HG03097 (cell line): ENCODE data around the gene SFT2D1.
A peak's percentile ranks its signal among the peaks of the same experiment; 100 is the strongest.
"Not testable (repeated sequence)": the region's sequence is repeated elsewhere in the genome, so short reads cannot be mapped to it uniquely, and the experiment has no call there.

ENCODE experiments used
- ATAC-seq: cut with Tn5 transposase; IDR thresholded peaks from one replicate; pipeline ENCODE4 v1.9.1; 2021; ENCODE audit not compliant: unreplicated experiment, low FRiP score

Gene SFT2D1

DNA sequence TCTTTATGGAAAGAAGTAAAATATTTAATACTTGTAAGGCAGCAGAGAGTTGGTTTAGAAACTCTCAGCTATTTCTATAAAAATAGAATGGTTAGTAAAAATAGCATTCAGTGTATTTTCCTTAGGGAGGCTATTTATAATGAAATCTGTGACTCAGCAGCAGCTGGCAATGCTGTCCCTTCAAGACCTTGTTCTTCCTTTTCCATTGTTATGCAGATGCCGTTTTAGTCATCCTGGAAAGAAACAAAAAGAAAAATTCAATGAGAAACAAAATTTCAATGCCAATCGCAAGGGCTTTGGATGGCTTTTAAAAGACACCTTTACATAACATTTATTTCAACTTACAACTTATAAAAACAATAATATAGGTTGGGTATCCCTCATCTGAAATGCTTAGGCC is 22.9 kb upstream of the SFT2D1 start:
- no peak for ATAC-seq

DNA sequence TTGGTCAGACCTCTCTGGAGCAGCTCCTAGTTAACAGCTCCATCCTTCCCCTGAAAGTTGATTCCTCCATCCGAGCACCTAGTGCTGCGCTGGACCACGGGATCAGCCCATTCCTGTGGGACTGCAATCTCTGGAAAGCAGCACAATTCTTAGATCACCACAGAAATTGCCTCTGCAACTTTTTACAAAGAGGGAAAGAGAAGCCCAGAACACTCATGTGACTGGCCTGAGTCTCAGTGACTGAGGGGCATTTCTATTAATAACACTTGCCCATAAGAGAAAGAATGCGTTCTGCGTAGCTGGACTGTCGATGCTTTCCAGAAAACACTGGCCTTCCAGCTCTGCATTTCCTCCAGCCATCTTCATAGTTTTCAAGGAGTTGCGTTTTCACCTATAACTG is 22.1 kb upstream of the SFT2D1 start:
- ATAC-seq, result no peak

DNA sequence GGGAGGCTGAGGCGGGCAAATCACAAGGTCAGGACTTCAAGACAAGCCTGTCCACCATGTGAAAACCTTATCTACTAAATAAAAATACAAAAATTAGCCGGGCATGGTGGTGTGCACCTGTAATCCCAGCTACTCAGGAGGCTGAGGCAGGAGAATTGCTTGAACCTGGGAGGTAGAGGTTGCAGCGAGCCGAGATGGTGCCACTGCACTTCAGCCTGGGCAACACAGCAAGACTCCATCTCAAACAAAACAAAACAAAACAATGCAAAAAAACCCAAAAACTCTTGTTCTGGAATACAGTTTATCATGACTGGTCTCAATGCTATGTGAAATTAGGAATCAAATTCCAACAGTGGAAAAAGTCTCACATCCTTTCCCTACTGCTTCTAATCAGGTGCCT is 20.1 kb upstream of the SFT2D1 start:
- ATAC-seq, result not testable (repeated sequence)

DNA sequence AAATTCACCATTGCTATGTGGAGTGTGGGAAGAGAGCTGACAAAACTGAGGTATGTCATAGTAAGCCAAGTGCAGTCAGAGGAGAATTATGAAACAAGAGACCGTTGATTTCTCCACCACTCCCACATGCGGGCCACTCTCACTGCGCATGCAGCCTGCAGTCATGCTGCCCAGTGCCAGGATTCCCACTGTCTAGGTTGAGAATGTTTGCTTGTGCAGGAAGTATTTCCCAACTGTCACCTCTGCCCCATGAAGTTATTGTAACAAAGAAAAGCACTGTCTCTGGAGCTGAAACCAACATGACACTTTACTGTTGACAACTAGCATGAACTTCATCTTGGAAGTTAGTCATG is 18.7 kb upstream of the SFT2D1 start:
- ATAC-seq, result no peak

DNA sequence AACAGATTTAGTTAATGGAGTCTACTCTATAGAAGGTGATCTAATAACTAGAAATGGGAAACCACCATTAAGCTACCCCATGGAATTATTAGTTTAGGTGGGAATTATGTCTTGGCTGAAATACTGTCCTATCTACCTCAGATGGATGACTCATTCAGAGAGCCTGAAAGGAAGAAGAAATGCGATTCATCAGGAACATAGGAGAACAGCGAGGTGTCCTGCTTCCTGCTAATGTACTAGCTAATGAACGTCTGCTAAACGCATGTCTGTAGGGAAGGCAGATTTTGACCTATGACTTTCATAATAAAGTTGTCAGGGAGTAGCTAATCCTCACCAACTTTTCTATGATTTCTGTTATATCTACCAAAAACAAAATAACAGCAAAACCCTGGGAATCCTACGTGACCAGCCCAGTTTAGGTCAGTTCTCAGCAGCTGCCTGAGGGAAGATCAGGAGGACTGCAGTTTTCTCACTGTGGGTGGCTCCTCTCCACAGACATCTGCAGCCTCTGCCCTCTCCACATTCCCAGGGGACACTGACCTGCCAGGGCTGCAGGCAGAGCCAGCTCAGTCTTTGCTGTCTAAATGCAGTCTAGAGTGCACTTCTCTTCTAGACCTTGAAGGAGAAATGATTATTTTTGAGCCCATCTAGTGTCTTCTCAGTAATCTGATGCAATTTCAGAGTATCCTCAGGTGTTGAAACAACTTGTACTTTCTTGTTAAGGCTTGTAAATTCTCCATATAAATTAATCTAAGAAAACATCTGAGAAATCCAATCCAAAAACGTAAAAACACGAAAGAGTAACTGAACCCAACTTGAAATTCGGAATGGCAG is 18.1 kb upstream of the SFT2D1 start:
- ATAC-seq, result no peak

DNA sequence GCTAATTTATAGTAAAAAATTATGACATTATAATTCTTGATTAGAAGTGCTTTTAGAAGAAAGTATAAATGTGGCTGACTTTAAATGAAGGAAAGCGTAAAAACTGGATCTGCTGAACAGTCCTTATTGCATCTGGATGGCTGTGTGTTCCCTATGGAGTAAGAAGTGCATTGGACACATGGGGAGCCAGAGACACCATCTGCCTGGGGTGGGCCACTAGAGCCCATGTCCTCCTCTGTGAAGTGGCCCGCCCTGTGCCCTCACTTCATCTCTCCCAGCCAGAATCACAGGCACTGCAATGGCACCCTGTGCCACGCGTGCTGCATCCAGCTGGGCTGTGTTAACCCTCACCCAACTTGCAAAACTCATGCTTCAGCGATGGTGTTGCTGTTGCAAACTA is 13.2 kb upstream of the SFT2D1 start:
- no peak for ATAC-seq

DNA sequence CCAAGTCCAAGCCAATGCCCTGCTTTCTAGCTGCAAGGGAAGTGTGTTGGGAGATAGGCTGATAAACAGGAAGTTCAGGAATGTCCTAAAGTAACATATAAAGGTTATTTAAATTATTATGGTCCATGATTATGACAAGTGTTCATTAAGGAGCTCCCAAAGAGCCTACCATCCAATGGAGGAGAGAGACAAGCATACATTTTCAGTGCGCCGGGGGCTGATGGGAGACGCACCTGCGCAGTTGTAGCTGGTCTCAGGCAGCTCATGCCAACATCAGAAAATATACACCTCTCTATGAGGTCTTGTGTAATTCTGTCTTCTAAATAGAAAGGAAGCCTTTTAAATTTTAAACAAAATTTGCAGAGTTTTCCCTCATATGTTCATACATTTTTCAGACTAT is 12.6 kb upstream of the SFT2D1 start:
- ATAC-seq, result no peak

DNA sequence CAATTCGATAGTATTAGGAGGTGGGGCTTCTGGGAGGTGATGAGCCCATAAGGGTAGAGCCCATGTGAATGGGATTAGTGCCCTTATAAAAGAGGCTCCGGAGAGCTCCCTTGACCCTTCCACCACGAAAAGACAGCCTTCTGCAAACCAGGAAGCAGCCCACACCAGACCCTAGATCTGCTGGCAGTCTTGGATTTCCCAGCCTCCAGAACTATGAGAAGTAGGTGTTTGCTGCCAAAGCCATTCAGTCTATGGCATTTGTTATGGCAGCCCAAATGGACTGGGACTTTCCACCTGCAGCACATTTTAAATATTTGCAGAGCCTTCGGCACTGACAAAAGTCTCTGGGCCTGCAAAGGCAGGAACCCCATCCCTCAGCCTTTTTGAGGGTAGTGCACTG is 11.8 kb upstream of the SFT2D1 start:
- ATAC-seq, result no peak

DNA sequence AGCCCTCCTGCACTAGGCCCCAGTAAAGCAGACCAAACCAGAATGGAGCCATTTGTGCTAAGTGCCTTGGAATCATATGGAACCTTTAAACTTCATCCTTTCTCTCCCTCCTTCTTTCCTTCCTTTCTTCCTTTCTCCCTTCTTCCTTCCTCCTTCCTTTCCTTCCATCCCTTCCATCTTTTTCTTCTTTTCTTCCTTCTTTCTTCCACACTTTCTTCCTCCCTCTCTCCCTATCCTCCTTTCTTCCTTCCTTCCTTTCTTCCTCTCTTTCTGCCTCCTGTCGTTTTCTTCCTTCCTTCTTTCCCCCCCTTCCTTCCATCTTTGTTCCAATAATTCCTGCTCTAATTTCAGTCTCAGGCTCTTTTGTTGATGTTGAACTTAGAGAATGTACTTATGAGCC is 11.2 kb upstream of the SFT2D1 start:
- no peak for ATAC-seq

DNA sequence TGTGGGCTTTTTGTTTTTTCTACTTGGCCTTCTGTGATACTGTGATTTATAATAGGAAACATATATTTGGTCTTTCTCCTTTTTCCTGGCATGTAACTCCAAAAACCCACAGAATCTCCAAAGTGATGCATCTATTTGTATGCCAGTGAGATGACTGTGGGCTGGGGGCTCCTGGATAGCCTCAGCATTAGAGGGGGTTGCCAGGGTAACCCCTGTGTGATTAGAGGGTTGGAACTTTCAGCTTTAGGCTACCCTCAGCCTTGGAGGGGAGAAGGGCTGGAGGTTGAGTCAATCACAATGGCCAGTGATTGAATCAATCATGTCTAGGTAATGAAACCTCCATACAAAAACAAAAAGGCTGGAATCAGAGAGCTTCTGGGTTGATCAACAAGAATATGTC is 10.6 kb upstream of the SFT2D1 start:
- no peak for ATAC-seq

DNA sequence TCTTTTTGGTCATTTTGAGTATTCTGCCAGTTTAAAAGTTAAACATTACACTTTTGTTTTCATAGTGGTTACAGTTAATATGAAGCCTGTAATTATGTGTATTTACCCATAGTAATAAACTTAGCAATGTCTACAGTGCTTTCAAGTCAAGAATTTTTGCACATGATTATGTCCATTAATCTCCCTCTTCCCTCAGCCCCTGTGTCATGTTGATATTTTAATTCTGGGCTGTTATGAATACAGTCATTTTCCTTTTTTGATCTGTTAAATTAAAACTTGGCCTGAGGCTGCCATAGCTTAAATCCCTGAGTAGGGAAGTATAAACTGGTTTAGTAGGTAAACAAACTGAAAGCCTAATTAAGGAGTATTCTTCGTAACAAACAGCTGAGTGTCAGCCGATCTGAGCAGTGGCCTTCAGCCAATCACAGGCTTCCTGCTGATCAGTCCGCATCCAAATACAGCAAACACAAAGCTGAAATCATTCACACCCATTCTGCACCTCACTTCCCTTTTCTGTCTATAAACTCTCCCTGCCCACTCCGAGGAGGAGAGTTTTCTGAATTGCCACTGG is 9.5 kb upstream of the SFT2D1 start:
- peak; percentile 95 for ATAC-seq

DNA sequence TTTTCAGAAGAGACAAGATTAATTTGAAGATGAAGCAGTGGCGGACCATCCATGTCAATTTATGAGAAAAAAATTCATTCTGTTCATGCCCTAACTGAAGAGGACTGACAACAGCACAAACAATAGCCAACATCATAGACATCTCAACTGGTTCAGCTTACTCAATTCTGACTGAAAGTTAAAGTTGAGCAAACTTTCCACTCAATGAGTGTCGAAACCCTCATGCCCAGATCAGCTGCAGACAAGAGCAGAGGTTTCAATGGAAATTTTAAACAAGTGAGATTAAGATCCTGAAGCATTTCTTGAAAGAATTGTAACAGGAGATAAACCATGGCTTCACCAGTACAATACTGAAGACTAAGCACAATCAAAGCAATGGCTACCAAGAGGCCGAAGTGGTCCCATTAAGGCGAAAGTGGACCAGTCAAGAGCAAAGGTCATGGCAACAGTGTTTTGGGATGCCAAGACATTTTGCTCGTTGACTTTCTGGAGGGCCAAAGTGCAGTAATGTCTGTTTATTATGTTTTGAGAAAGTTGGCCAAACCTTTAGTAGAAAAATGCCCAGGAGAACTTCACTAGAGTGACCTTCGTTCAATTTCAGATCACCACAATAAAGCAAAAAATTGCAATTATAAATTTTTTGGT is 6.1 kb upstream of the SFT2D1 start:
- ATAC-seq, result no peak

DNA sequence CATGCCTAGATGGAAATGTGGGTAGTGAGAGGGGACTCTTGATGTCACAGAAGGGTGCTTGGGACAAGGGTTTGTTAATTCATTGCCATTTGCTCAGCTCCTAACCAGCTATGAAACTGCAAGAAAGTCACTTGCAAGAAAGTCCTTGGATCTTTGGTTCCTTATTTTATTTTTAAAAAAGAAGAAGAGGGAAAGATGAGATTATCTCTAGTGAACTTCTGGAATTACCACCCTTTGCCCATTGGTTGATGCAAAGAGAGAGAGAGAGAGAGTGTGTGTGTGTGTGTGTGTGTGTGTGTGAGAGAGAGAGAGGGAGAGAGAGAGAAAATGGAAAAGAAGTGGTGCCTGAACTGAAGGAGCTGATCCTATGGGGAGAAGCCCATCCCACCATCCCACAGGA is 4.6 kb upstream of the SFT2D1 start:
- no peak for ATAC-seq

DNA sequence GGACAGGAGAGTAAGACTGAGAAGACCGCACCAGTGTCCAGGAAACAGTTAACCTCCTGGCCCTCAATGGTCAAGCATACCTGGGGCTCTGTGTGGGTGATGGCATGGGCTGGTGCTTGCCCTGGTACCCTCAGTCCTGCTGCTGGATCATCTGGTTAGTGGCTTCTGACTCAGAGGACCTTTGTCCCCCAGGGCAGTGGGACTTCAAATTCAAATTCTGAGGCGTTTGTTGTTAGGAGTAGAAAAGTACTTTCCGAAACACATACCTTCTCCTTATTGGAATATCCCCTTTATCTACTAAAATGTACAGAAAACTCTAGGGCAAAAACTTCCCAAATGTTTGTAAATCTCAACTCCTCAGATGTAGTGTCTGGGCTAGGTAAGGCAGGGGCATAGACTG is 4.1 kb upstream of the SFT2D1 start:
- ATAC-seq, result no peak

DNA sequence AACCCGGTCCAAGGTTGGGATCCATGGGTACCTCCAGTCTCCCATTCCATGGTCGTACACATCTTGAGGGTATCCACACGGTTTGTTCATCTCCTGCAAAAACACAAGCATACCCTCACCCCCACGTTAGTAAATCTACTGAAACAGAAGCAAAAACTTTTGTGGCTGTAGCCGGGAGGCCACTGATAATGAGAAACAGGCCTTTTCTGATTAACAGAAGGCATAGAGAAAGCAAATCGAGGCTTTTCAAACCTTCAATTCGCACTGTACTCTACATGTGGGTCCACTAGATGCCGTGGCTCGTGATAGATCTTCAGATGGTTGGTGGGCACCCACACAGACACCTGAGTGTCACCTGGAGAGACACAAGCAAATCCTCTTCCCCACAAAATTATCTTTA is 3.3 kb upstream of the SFT2D1 start:
- ATAC-seq, result not testable (repeated sequence)

DNA sequence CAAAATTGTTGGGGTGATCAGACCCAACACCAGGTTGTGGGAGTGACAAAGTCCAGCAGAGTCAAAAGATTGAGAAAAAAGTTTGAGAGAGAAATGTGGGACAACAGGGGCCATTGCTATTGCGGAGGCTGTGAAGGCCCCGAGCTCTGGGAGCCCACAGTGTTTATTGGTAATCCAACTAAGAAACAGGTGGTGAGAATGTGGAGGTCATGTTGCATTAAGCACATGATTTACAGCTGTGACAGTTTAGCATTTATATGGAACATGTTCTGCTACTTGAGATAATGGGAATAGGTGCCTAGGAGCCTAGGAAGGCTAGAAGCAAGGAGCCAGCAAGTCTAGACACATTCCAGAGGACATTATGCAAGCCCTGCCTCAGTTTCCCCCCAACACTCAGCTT is 2.6 kb upstream of the SFT2D1 start:
- ATAC-seq, result not testable (repeated sequence)

DNA sequence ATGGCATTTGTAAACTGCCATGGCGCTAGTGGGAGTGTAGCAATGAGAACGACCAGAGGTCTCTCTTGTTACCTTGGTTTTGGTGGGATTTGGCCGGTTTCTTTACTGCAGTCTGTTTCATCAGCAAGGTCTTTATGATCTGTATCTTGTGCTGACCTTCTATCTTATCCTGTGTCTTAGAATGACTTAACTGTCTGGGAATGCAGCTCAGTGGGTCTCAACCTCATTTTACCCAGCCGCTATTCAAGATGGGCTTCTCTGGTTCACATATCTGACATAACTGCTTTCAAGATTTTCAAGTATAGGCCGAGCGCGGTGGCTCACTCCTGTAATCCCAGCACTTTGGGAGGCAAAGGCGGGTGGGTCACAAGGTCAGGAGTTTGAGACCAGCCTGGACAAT is 1.9 kb upstream of the SFT2D1 start:
- ATAC-seq, result no peak

DNA sequence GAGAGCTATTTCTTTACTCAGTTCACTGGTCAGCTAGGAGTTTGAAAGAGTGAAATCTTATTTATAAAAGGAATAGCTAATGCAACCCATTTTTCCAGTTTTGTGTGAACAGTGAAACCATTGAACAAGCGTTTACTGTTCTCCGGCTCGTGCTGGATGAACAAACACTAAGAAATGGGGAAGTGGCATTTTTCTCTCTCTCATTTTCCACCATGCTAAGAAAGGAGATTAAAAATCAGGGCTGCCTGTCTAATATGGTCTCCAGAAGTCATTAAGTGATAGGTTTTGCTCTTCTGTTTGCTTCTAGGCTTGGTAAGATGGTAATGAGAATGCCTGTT is 774 bp upstream of the SFT2D1 start:
- peak; percentile 14 for ATAC-seq

DNA sequence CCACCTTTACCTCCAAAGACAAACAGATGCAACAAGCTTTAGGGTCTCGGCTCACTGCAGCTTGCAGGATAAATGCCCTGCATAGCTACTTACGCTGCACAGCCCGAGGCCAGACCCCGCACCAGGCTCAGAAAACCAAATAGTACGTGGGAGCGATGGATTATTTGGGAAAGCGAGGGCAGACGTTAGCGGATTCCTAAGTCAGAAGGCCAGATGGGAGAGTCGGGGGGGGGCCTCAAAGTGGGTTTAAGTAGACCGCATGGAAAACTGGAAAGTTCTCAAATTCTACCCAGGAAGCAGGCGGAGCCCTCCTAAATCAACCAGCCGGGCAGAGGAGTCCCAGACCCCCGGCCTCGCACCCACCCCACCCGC is 382 bp downstream of the SFT2D1 start:
- no peak for ATAC-seq

DNA sequence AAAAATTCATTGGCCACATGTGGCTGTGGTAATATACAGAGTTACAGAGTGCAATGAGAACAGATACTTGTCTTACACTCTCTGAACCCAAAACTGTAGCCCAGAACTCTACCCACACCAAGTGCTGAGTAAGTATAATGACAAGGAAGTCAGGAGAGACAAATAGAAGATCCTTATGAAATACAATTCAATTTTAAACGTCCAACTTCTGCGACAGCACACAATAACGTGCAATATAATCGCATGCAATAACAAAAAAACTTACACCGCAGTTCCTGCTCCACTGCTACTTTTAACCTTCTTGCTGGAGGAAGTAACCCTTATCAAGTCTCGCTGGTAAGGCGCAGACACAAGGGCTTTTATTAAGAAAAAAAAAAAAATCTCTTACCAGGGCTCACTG is 881 bp downstream of the SFT2D1 start:
- no peak for ATAC-seq

DNA sequence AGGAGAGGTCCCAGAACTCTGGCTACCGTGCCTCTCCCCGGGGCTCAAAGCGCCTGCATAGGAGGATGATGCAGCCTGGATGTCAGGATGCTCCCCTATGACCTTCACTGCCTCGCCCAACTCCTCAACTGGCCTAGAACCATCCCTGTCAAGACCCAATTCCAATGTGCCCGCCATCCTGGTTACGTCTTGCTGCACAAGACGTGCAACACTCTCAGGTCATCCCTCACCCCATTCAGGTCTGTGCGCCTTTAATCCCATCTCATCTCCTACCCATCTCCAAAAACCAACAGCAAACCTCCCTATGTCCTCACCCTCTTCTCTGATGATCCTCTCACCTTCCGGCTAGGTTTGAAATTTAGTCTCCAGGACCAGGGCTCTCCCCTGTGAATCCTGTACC is 3.5 kb downstream of the SFT2D1 start:
- no peak for ATAC-seq

DNA sequence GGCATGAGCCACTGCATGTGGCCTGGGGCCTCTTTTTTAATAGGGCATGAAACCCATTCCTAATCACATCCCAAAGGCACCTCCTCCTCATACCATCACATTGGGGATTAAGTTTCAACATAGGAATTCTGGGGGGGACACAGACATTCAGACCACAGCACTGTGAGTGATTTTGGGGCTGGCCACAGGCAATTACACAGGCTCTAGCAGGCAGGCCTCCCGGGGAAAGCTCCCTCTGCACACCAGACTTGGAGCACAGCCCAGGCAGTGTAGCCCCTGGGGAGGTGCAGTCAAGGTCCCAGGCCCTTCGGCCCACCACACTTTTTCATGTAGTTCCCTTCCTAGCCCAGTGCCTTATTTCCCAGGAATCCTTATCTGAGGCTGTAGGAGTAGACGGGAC is 5.5 kb downstream of the SFT2D1 start:
- ATAC-seq, result no peak
